NCI-H146 (cell line): ENCODE data around the gene VIT.

Experiments used
- DNase-seq: peaks from one replicate; lab custom pipeline; 2025; lab: John Stamatoyannopoulos, UW

VIT gene, protein sequence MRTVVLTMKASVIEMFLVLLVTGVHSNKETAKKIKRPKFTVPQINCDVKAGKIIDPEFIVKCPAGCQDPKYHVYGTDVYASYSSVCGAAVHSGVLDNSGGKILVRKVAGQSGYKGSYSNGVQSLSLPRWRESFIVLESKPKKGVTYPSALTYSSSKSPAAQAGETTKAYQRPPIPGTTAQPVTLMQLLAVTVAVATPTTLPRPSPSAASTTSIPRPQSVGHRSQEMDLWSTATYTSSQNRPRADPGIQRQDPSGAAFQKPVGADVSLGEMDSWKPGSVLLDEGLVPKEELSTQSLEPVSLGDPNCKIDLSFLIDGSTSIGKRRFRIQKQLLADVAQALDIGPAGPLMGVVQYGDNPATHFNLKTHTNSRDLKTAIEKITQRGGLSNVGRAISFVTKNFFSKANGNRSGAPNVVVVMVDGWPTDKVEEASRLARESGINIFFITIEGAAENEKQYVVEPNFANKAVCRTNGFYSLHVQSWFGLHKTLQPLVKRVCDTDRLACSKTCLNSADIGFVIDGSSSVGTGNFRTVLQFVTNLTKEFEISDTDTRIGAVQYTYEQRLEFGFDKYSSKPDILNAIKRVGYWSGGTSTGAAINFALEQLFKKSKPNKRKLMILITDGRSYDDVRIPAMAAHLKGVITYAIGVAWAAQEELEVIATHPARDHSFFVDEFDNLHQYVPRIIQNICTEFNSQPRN

DNA sequence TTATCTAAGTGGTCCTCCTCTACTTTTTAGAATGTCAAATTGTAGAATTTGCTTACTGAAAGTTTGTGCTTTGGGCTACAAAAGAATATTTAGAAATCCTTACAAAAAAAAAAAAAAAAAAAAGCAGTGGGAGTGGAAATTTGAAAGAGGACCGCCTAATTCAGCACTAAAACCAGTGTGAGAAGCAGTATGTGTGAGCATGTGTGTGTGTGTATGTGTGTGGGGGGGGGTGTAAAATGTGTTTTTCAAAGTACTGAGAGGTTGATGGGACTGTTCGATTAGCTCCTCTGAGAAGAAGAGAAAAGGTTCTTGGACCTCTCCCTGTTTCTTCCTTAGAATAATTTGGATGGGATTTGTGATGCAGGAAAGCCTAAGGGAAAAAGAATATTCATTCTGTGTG is at the start of gene VIT:
TSS of gene VIT (plus strand) at position 175 of the 400 bp plus-strand sequence. CDS start 19,664 bp downstream, outside the sequence.
- no peak for DNase-seq

DNA sequence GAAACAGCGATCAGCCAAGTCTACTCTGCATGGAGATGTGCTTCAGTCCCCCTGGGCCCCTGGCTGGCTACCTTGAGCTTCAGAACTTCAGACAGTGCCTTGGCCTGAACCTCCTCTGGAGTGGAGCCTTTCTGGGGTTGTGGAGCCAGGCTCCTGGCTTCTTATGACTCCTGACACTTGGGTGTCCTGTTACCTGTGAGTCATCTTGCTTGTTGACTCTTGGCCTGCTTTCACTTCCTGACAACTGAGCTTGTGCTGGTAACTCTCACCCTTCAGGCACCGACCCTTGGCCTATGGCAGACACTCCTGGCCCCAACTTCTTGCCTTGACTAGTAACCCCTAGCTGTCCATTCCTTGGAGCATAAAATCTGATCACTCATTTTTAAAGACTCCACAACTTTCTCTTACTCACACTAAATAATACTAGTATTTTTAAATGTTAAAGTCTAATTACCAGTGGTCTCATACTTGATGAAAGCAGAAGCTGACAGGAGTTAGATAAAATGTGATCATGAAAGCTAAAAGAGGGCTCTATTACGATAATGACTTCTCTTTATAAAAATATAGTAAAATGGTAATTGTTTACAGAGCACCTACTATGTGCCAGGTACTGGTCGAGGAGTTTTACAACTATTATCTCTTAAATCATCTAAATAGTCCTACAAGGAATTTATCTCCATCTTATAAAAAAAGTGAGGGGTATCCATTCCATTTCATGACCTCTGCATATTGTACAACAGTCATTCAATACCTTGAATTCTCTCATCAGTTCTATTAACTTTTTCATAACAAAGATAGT is 46.3 kb upstream of the VIT start:
- no peak for DNase-seq

DNA sequence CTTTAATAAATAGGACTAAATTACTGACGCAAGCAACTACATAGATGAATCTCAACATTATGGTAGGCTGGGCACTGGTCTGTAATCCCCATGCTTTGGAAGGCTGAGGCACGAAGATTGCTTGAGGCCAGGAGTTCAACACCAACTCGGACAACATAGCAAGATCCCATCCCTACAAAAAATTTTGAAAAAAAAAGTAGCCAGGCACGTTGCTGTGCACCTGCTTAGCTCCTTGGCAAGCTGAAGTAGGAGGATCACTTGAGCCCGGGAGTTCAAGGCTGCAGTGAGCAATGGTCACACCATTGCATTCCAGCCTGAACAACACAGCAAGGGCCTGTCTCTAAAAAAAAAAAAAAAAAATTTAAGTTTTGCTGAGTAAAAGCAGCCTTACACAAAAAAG is 43.4 kb upstream of the VIT start:
- DNase-seq = no peak

DNA sequence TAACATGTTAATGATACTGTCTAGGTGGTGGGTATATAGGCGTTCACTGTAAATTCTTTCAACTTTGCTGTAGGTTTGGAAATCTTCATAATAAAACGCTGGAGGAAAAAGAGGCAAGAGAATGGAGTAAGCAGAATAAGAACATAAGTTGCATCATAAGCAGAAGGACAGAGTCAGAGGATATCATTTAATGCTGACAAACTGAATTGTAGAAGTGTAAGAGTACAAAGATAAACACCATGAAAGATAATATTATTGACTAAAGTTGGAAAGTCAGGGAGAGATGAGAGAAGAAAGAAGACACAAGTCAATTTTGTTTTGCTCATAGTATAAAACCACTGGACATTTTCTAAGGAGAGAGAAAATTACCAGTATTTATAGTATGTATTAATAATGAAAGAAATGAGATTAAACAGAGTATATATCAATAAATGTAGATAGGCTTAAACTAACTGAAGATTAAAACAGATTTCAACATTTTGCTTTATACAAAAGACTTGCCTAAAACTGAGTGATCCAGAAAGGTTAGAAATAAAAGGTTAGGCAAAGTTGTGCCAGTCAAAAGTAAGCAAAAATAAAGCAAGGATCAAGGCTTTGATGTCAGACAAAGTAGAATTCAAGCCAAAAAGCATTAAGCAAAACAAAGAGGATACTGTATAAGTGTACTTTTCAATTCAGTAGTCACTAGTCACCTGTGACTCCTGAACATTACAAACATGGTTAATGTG is 42.4 kb upstream of the VIT start:
- DNase-seq = no peak

DNA sequence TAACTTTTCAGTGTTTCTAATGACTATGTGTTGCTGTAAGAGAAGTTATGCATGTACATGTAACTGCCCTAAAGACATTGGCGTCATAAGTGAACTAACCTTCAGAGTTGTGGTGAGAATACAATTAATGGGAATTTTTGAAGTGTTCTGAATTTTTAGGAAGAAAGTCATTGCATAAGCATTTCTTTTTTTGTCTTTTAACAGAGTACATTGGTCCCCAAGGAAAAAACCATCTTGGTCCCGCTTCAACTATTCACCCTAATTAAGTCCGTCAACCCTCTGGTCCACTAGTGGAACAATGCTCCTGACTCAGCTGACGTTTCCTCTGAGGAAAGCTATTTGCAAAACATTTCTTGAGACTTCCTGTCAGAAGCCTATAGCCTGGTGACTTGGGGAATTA is 41.1 kb upstream of the VIT start:
- DNase-seq = no peak

DNA sequence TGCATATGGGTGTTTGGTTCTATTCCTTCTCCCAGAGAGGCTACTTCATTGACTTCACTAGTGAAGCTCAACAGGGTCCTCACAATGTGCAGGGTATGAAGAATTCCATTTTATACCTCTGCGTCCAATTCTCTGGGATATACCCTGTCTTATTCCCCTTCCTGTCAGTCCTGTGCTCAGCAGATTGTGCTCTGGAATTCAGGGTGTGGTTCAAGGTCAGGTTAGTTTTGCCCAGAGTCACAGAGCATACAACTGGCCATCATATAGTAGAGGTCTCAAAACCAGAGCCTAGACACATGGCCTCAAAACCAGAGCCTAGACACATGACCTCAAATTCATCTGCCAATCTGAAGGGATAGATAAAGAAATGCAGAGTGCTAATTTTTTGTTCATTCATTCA is 38.8 kb upstream of the VIT start:
- DNase-seq = no peak

DNA sequence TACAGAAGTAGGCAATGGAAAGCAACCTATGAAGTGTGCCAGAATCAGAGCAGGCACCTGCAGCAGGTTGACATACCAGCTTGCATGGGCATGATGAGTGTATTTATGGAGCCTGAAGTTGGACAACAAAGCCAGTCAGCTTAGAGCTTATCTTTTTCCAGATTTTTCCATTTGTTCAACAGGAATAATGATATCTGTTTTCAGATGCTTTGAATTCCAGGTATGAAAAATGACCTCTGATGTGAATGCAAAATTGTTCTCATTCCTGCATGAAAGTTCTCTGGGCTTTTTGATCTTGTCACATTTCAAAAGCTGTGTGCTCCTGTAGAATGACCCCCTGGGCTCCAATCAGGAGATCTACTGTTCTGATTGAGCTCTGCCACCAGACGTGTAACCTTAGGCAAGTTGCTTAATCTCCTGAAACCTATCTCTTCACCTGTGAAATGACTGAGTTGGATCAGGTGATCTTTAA is 38.2 kb upstream of the VIT start:
- DNase-seq = no peak

DNA sequence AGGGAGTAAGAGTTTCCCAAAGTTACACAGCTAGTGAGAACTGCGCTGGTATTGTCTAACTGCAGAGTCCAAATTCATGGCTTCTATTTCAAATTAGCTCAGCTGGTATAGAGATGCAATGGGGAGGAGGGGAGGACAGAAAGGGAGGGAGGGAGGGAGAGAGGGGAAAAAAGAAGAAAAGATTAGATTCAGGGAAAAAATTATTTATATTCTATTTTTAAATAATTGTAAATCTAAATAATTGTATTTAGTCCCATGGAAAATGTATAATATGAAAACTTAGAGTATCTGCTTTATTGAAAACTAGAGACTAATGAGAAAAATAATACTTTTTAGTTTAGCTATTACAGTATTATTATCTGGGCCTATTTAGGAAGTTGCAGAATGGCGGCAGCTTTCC is 37.3 kb upstream of the VIT start:
- no peak for DNase-seq

DNA sequence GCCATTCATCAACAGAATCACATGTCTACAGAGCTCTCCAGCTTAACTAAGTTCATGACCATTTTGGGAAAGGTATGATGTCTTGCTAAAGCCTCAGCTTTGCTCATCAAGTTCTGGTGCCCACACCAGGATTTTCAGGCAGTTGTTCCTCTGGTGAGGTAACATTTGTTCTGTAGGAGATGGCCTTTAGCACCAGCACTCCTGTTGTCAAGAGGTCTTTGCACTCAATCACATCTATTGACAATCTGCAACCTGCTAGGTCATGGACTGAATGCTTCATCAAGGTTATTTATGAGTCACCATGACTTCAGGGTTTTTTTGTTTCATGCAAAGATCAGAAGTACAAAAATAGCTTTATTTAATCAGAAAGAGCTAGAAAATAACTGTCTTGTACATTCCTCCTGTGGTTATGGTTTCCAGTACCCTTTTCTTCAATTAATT is 36.6 kb upstream of the VIT start:
- DNase-seq = no peak

DNA sequence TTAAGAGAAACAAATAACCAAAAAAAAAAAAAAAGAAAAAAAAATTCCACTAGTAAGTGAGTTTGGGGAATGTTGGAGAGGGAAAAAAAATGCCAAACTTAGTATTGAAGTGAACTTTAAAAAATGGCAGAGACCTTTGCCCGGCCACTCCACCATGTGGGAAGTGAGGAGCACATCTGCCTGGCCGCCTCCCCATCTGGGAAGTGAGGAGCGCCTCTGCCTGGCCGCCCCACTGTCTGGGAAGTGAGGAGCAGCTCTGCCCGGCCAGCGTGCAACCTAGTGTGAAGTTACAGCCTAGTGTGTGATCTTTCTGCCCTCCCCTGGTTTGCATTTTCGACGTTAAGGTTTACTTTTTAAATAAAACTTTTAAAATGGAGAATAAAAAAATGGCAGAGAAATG is 33.9 kb upstream of the VIT start:
- DNase-seq = no peak

DNA sequence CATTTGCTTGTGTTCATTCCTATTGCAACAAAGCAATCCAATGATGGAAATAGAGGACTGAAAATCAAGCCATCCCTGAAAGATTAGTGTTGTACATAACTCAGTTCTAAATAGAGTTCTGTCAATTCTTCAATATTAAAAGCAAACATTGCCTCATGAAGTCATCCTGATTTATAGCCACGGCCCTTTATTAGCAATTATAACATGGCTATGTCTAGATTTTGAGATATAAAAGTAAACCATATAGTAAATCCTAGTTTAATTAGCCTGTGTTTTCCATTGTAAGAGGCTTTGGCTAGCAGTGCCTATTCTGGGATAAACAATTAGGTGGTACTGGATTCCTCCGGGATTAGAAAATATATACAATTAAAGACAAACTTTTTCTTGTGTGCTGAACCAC is 33.2 kb upstream of the VIT start:
- no peak for DNase-seq

DNA sequence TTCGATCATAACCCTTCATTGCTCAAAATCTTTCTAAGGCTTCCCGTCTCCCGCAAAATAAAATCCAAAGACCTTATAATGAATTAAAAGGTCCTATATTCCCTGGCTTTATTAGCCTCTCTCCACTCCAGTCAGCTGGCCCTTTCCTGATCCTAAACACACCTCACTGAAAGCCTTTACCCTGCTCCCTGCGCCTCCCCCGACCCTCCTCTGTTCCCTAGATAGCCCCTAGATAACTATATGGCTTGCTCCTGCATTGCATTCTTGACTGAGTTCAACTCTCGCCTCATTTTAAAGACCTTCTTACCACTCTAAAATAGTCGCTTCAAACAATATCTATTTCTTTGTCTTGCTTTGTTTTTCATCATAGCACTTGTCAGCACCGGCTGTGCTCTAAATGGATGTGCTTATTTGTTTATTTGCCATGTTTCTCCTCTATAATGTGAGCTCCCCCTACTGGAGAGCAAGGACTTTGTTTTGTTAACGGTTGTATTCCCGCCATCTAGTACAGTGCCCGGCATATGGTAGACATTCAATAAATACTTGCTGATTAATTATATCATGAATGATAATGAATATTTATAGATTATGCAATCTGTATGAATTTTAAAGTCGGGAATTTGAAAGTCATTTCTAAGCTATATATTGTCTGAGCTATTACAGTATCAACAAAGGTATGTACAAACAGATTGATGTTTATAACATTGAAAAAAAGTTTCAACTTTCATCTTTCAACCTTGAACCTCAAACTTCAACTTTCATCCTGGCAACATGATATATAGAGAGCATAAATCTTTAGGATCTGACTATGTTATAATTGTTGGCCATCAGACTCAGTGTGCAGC is 32.4 kb upstream of the VIT start:
- peak; percentile 58 for DNase-seq

DNA sequence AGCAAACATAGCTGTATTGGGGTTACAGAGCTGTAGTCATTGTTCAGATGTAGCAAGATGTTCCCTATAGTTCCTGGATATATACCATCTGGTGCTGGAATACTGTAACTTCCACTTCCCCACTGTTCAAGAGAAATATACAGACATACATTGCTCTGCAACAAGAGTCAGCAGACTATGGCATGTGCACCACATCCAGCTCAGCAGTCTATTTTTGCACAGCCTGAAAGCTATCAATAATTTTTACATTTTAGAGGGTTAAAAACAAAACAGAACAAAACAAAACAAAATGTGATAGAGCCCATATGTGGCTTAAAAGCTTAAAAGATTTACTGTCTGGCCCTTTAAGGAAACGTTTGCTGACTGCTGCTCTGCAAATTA is 31.8 kb upstream of the VIT start:
- no peak for DNase-seq

DNA sequence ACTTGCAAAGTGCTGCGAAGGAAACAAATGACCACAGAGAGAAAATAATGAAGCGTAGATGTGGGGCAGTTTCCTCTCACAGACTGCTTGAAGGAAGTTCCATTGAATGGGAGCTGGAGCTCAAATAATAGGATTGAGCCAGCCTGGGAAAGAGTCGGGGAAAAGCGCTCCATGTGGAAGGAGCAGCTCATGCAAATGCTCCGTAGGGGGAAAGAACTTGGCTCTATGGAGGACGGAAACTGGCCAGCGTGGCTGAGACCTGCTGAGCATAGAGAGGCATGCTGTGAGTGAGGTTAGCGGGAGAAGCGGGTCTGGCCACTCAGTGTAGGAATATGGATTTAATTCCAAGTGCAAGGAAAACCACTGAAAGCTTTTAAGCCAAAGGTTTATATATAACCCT is 28.6 kb upstream of the VIT start:
- no peak for DNase-seq

DNA sequence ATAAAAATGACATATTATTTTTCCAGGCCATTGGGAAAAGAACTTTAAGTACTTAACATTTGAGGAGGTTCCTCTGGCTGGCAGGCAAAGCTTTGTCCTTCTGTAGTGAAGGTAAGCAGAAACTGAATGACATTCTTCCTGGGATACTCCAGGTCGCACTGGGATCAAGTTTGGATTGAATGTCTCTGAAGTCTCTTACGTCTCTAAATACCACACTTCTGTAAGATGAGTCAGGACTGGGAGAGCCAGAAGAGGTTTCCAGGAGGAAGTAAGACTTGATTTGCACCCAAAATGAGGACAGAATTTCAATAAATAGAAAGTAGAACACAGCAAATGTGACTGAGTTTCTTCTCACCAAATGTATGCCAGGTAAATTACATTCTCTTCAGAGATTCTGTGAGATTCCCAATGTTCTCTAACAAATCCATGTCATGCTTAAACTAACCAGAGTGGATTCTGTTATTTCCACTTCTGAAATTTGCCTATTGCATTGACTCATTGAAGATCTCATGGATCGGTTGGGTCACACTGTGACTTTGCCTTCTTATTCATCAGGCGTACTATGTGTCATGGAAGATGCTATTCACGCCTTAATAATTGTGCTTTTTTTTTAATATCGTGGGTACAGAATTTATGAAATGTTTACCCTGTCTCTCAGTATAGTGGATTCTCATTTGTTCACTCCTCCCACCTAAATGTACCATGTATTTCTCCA is 25.5 kb upstream of the VIT start:
- DNase-seq = no peak

DNA sequence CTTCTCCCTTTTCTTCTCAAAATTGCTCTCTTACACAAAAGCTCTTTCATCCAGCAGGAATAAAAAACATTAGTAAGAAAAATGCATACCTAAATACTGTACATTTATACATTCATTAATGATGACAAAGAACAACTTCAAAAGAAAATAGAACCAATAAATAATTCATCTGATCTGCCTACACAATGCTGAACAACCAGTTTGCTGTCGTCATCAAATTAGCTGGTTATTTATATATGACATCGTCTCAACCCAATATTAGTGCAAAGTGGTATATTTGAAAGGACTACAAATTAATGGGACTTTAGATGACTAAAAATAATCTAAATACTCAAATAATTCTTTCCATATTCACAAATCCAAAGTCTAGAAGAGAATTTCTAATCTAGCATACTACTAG is 24.8 kb upstream of the VIT start:
- no peak for DNase-seq

DNA sequence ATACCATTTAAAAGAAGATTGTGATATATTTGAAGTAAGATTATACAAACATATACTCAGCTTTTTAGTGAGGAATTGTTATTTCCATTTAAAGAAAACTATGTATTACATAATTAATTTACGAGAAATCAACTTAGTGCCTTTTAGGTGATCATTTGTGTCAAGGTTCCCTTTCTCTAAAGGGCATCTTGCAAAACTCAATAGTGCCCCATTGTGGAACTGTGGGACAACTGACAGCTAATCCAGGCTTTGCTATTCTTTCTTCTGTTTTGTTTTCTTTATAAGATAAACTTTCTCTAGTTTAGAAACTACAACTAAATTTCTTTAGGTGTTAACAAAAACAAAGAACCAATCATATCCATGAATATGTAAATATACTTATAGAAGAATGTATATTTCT is 24.3 kb upstream of the VIT start:
- no peak for DNase-seq

DNA sequence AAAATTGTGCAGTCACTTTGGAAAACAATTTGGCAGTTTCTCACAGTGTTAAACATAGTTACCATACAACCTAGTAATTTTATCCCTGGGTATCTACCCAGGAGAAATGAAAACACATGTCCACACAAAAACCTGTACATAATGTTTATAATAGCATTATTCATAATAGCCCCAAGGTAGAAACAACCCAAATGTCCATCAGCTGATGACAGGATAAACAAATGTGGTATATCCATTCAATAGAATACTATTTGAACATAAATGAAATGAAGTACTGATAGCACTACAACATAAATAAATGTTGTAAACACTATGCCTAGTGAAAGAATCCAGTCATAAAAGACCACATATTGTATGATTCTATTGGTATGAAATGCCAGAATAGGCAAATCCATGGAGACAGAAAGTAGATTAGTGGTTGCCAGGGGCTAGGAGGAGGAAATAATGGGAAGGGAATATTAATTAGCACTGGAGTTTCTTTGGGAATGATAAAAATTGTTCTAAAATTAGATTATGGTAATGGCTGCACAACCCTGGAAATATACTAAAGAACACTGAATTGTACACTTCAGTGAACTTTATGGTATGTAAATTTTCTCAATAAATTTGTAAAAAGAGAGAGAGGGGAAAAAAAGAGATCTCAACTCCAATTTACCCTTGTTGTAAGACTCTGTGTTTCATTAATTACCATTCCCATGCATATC is 20.8 kb upstream of the VIT start:
- no peak for DNase-seq

DNA sequence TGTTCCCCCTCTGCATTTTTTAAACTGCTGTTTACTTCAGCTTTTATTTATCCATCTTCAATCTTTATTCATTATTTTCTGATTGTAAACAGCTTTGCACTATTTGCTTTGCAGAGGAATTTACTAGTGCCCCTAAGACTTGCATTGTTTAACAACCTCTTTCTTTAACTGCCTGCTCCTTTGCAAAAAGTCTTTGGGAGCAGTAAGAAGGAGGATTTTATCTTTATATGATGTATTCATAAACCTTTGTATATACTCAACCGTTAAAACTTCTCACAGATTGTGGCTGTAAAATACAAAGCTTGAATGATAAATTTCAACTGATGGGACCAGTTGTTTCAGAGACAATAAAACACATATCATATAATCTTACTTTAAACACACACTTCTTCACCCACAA is 20.1 kb upstream of the VIT start:
- no peak for DNase-seq

DNA sequence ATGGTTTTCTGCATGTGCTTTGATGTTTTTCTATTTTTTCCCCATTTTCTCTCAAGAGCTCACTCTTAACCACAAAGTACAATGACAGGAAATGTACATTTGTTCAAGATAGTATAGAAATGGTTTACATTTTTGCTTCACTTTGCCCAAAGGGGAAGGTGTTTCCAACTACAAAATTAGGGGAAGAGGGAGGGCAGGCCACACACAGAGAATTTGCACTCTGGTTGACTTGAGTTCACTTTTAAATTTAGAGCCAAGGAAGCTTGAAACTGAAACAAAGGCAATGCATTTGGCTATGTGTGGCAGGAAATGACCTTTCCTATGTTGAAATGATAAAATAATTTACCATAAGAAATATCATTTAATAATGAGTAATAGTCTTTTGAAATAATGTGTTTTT is 19.1 kb upstream of the VIT start:
- no peak for DNase-seq
